ENCODE measurements around the gene MCU.

DNA sequence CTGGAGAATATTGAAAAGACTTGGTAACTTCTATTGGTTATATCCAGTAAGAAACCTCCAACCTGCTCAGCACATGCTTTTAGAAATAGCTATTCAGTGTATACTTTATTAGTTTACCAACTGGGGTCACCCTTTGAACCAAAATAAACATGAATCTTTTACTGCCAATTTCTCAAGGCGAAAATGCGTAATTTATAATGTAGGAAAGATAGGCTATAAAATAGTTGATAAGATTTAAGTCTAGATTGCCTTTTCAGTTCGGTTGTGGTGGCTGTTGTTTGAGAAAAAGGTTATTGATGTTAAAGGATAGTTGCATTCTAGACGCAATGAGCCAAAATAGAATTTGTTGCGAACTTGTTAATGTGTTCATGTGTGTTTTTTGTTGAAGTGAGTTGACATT lies 119.0 kb downstream of the MCU start:
- TF ChIP-seq, protein P1, sequence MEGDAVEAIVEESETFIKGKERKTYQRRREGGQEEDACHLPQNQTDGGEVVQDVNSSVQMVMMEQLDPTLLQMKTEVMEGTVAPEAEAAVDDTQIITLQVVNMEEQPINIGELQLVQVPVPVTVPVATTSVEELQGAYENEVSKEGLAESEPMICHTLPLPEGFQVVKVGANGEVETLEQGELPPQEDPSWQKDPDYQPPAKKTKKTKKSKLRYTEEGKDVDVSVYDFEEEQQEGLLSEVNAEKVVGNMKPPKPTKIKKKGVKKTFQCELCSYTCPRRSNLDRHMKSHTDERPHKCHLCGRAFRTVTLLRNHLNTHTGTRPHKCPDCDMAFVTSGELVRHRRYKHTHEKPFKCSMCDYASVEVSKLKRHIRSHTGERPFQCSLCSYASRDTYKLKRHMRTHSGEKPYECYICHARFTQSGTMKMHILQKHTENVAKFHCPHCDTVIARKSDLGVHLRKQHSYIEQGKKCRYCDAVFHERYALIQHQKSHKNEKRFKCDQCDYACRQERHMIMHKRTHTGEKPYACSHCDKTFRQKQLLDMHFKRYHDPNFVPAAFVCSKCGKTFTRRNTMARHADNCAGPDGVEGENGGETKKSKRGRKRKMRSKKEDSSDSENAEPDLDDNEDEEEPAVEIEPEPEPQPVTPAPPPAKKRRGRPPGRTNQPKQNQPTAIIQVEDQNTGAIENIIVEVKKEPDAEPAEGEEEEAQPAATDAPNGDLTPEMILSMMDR (IDR thresholded peaks at IDR 0.05), result no peak
- TF ChIP-seq POLR2A (IDR thresholded peaks at IDR 0.05) (no peak), POLR2AphosphoS5 (IDR thresholded peaks at IDR 0.05; ENCODE audit: insufficient read depth in 1 of 2, low read depth in 1 of 2) (no peak)
